ENCODE measurements around the gene MKRN3. TPM values are rescaled to one million over a fixed set of nuclear protein-coding genes. Genes with fewer than 3 reads are reported as not detected.

Gene MKRN3
- total RNA-seq, 2 experiments from 2014 or later, result 2.6 to 3.1 TPM

- ATAC-seq (ENCODE audit: poor library complexity), result no peak
- Histone ChIP-seq H3K27me3 (ENCODE audit: control insufficient read depth in 1 of 2, insufficient read depth in 2 of 2, low read length in 2 of 2) (no peaks in the 10 kb centered on the region), H3K27ac (ENCODE audit: low read depth in 1 of 2, low read length in 2 of 2) (no peak overlapping the region), H3K4me1 (ENCODE audit: insufficient read depth, low read length) (no peaks in the 10 kb centered on the region), H3K9me3 (ENCODE audit: control insufficient read depth in 1 of 2, insufficient read depth in 1 of 2, low read length in 2 of 2) (peaks cover 0 to 4% of the 10 kb centered on the region in 2 experiments), H3K4me3 (ENCODE audit: low read length) (no peak overlapping the region), H3K36me3 (ENCODE audit: insufficient read depth, low read length) (no peaks in the 10 kb centered on the region)
- no peaks in the 10 kb centered on the region for H3K4me1 Mint-ChIP-seq (ENCODE audit: low read depth)
- ChIA-PET POLR2A (no interaction called here), CTCF (no interaction called here)
- H3K4me3 Mint-ChIP-seq, result no peak overlapping the region
- intact Hi-C loops (cut with DNase I, micrococcal nuclease), result no loop called here
- no peak for DNase-seq
- H3K27ac Mint-ChIP-seq, result no peak overlapping the region
- peaks cover 5% of the 10 kb centered on the region for H3K9me3 Mint-ChIP-seq
- no peak for TF ChIP-seq CTCF (IDR thresholded peaks at IDR 0.05)
- H3K27me3 Mint-ChIP-seq, result no peaks in the 10 kb centered on the region
- H3K36me3 Mint-ChIP-seq (ENCODE audit: low read depth), result no peaks in the 10 kb centered on the region
These were observed 28.8 kb upstream of the MKRN3 start for GRCh38 chr15:23536659-23537058.

GRCh38 chr15:23538648-23539047, 26.8 kb upstream of the MKRN3 start:
- POLR2A ChIA-PET, result no interaction called here
- Mint-ChIP-seq H3K4me1 (ENCODE audit: low read depth) (no peaks in the 10 kb centered on the region), H3K27me3 (no peaks in the 10 kb centered on the region), H3K4me3 (no peak overlapping the region), H3K9me3 (peaks cover 5% of the 10 kb centered on the region), H3K27ac (no peak overlapping the region), H3K36me3 (ENCODE audit: low read depth) (no peaks in the 10 kb centered on the region)
- Histone ChIP-seq H3K9me3 (ENCODE audit: control insufficient read depth in 1 of 2, insufficient read depth in 1 of 2, low read length in 2 of 2) (peaks cover 0 to 4% of the 10 kb centered on the region in 2 experiments), H3K27me3 (ENCODE audit: control insufficient read depth in 1 of 2, insufficient read depth in 2 of 2, low read length in 2 of 2) (no peaks in the 10 kb centered on the region), H3K4me3 (ENCODE audit: low read length) (no peak overlapping the region), H3K27ac (ENCODE audit: low read depth in 1 of 2, low read length in 2 of 2) (no peak overlapping the region), H3K4me1 (ENCODE audit: insufficient read depth, low read length) (no peaks in the 10 kb centered on the region), H3K36me3 (ENCODE audit: insufficient read depth, low read length) (no peaks in the 10 kb centered on the region)
- no peak for TF ChIP-seq CTCF (IDR thresholded peaks at IDR 0.05)
- CTCF ChIA-PET, result no interaction called here
- DNase-seq, result no peak
- intact Hi-C loops (cut with DNase I, micrococcal nuclease), result no loop called here
- ATAC-seq (ENCODE audit: poor library complexity), result no peak

GRCh38 chr15:23539892-23540291, 25.6 kb upstream of the MKRN3 start:
- no peaks in the 10 kb centered on the region for H3K36me3 ChIP-seq (ENCODE audit: insufficient read depth, low read length)
- no peak for ATAC-seq (ENCODE audit: poor library complexity)
- no peak for DNase-seq
- no peak for TF ChIP-seq CTCF (IDR thresholded peaks at IDR 0.05)
- H3K9me3 ChIP-seq (ENCODE audit: control insufficient read depth in 1 of 2, insufficient read depth in 1 of 2, low read length in 2 of 2), result peaks cover 0 to 4% of the 10 kb centered on the region in 2 experiments
- no peaks in the 10 kb centered on the region for H3K27me3 ChIP-seq (ENCODE audit: control insufficient read depth in 1 of 2, insufficient read depth in 2 of 2, low read length in 2 of 2)
- H3K4me1 Mint-ChIP-seq (ENCODE audit: low read depth), result no peaks in the 10 kb centered on the region
- POLR2A ChIA-PET, result no interaction called here
- intact Hi-C loops (cut with DNase I, micrococcal nuclease), result no loop called here
- no peak overlapping the region for H3K27ac ChIP-seq (ENCODE audit: low read depth in 1 of 2, low read length in 2 of 2)
- H3K36me3 Mint-ChIP-seq (ENCODE audit: low read depth), result no peaks in the 10 kb centered on the region
- H3K4me3 Mint-ChIP-seq, result no peak overlapping the region
- CTCF ChIA-PET, result no interaction called here
- H3K9me3 Mint-ChIP-seq, result peaks cover 5% of the 10 kb centered on the region
- H3K4me3 ChIP-seq (ENCODE audit: low read length), result no peak overlapping the region
- H3K27ac Mint-ChIP-seq, result no peak overlapping the region
- H3K27me3 Mint-ChIP-seq, result no peaks in the 10 kb centered on the region
- no peaks in the 10 kb centered on the region for H3K4me1 ChIP-seq (ENCODE audit: insufficient read depth, low read length)
